ENCODE data around the gene WFDC12.
A peak's percentile ranks its signal among the peaks of the same experiment; 100 is the strongest.

The WFDC12 gene

GRCh38 chr20:45088247-45088646 lies 36.0 kb downstream of the WFDC12 start:
- Histone ChIP-seq H3K4me3 (ENCODE audit: severe bottlenecking) (no peak overlapping the region), H3K27ac (ENCODE audit: poor library complexity, severe bottlenecking) (peak overlapping the region; percentile 87), H3K4me1 (ENCODE audit: insufficient read depth, poor library complexity, severe bottlenecking) (peaks cover 25% of the 10 kb centered on the region), H3K36me3 (ENCODE audit: low read depth) (peaks cover 9% of the 10 kb centered on the region), H3K9me3 (ENCODE audit: severe bottlenecking) (no peaks in the 10 kb centered on the region), H3K27me3 (ENCODE audit: insufficient read depth, poor library complexity, severe bottlenecking) (no peaks in the 10 kb centered on the region)
- peak; percentile 95 for ATAC-seq (ENCODE audit: low read depth)
- DNase-seq (ENCODE audit: low spot score): peak; percentile 93
- TF ChIP-seq, protein P1, sequence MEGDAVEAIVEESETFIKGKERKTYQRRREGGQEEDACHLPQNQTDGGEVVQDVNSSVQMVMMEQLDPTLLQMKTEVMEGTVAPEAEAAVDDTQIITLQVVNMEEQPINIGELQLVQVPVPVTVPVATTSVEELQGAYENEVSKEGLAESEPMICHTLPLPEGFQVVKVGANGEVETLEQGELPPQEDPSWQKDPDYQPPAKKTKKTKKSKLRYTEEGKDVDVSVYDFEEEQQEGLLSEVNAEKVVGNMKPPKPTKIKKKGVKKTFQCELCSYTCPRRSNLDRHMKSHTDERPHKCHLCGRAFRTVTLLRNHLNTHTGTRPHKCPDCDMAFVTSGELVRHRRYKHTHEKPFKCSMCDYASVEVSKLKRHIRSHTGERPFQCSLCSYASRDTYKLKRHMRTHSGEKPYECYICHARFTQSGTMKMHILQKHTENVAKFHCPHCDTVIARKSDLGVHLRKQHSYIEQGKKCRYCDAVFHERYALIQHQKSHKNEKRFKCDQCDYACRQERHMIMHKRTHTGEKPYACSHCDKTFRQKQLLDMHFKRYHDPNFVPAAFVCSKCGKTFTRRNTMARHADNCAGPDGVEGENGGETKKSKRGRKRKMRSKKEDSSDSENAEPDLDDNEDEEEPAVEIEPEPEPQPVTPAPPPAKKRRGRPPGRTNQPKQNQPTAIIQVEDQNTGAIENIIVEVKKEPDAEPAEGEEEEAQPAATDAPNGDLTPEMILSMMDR (IDR thresholded peaks at IDR 0.05; ENCODE audit: poor library complexity, severe bottlenecking): no peak

DNA sequence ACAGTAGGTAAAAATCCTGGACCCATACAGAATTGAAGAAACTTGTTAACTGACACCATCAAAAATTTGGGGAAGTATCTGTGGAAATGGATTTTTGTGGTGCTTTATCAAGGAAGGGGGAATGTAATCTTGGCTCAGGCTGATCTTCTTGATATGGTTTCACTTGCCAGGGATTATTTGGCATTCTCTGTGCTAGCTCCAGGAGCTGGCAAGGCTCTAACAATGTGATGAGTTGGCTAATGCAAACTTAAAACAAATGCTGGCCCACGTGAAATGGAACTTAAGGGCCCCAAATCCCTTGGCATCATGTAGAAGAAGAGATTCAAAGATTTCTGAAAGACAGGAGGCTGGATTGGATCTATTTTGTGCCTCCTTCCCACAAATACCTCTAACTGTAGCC lies 36.5 kb downstream of the WFDC12 start:
- peaks cover 25% of the 10 kb centered on the region for H3K4me1 ChIP-seq (ENCODE audit: insufficient read depth, poor library complexity, severe bottlenecking)
- H3K27ac ChIP-seq (ENCODE audit: poor library complexity, severe bottlenecking): peak overlapping the region; percentile 87
- H3K9me3 ChIP-seq (ENCODE audit: severe bottlenecking): no peaks in the 10 kb centered on the region
- peak; percentile 1; the same call in 2 of the 3 replicates for ATAC-seq (ENCODE audit: low read depth)
- TF ChIP-seq, protein P1 (IDR thresholded peaks at IDR 0.05; ENCODE audit: poor library complexity, severe bottlenecking): no peak
- H3K36me3 ChIP-seq (ENCODE audit: low read depth): peaks cover 10% of the 10 kb centered on the region
- no peaks in the 10 kb centered on the region for H3K27me3 ChIP-seq (ENCODE audit: insufficient read depth, poor library complexity, severe bottlenecking)
- no peak for DNase-seq (ENCODE audit: low spot score)
- H3K4me3 ChIP-seq (ENCODE audit: severe bottlenecking): no peak overlapping the region

DNA sequence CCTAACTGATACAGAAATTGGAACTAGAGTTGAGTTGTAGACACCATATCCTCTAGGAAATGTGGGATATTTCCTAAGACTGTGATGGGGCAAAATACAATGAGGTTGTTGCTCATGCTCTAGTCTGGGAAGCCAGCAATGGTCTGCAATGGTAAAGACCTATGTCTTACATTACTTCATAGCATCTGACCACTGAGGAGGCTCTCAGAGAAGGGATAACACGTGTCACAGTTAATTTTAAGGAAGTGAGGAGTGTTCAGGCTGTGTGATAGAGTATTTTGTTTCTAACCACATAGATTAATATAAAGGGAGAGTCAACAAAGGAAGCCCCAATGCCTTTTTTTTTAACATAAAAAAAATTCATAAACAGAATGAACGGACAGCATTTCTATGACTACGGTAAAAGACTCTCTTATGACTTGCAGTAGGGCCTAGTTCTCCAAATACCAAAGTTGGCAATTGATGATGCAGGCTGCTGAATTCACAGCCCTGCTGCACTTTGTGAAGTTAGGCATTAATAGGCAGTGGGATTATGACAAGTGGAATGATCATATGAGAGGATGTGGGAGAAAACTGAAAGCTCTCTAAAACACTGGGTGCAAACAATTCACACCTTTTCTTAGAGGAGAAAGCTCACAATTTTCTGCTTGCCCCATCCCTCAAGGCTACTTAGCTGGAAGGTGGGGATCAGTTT lies 37.0 kb downstream of the WFDC12 start:
- peaks cover 16% of the 10 kb centered on the region for H3K36me3 ChIP-seq (ENCODE audit: low read depth)
- H3K9me3 ChIP-seq (ENCODE audit: severe bottlenecking): no peaks in the 10 kb centered on the region
- no peak for DNase-seq (ENCODE audit: low spot score)
- H3K4me3 ChIP-seq (ENCODE audit: severe bottlenecking): no peak overlapping the region
- TF ChIP-seq, protein P1 (IDR thresholded peaks at IDR 0.05; ENCODE audit: poor library complexity, severe bottlenecking): no peak
- H3K27ac ChIP-seq (ENCODE audit: poor library complexity, severe bottlenecking): peak overlapping the region; percentile 87
- H3K4me1 ChIP-seq (ENCODE audit: insufficient read depth, poor library complexity, severe bottlenecking): peaks cover 25% of the 10 kb centered on the region
- no peak for ATAC-seq (ENCODE audit: low read depth)
- H3K27me3 ChIP-seq (ENCODE audit: insufficient read depth, poor library complexity, severe bottlenecking): no peaks in the 10 kb centered on the region

DNA sequence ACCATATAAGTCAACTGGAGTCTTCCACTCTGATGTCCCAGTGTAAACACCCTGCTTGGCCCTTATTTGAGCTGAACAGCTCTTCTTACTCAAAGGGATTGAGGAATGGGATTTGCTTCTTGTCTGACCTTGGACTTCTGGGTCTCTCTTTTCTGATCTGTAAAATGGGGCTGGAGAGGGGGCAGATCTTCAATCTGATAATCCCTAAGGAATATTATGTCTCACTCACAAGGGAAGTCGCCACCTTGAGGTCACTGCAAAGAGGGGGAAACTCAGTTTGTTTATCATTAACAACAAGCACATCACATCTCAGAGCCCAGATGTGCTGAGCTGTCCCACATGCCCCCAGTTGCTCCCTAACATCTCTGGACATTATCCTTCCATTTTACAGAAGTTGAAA lies 38.4 kb downstream of the WFDC12 start:
- ATAC-seq (ENCODE audit: low read depth) (no peak), DNase-seq (ENCODE audit: low spot score) (no peak)
- Histone ChIP-seq H3K27me3 (ENCODE audit: insufficient read depth, poor library complexity, severe bottlenecking) (no peaks in the 10 kb centered on the region), H3K4me3 (ENCODE audit: severe bottlenecking) (no peak overlapping the region), H3K36me3 (ENCODE audit: low read depth) (peaks cover 28% of the 10 kb centered on the region), H3K4me1 (ENCODE audit: insufficient read depth, poor library complexity, severe bottlenecking) (peaks cover 25% of the 10 kb centered on the region), H3K27ac (ENCODE audit: poor library complexity, severe bottlenecking) (no peak overlapping the region), H3K9me3 (ENCODE audit: severe bottlenecking) (no peaks in the 10 kb centered on the region)
- TF ChIP-seq, protein P1 (IDR thresholded peaks at IDR 0.05; ENCODE audit: poor library complexity, severe bottlenecking): no peak

- TF ChIP-seq, protein P1 (IDR thresholded peaks at IDR 0.05; ENCODE audit: poor library complexity, severe bottlenecking): no peak
- no peak overlapping the region for H3K27ac ChIP-seq (ENCODE audit: poor library complexity, severe bottlenecking)
- DNase-seq (ENCODE audit: low spot score): no peak
- H3K9me3 ChIP-seq (ENCODE audit: severe bottlenecking): no peaks in the 10 kb centered on the region
- no peaks in the 10 kb centered on the region for H3K27me3 ChIP-seq (ENCODE audit: insufficient read depth, poor library complexity, severe bottlenecking)
- peaks cover 25% of the 10 kb centered on the region for H3K4me1 ChIP-seq (ENCODE audit: insufficient read depth, poor library complexity, severe bottlenecking)
- ATAC-seq (ENCODE audit: low read depth): no peak
- peaks cover 34% of the 10 kb centered on the region for H3K36me3 ChIP-seq (ENCODE audit: low read depth)
- no peak overlapping the region for H3K4me3 ChIP-seq (ENCODE audit: severe bottlenecking)
These were observed 39.0 kb downstream of the WFDC12 start for GRCh38 chr20:45085289-45085688.

Data from RWPE2 (cell line).